KMS-11 (cell line): ENCODE results near the gene C1QTNF1.
"Not testable (repeated sequence)": the region's sequence is repeated elsewhere in the genome, so short reads cannot be mapped to it uniquely, and the experiment has no call there.

Source experiments
- H2AFZ ChIP-seq: fragments of 200-600 bp; sonication (generic); 2 replicates; pipeline ENCODE4 v1.6.1; 2016; ENCODE audit warnings: antibody characterized with exemption, mixed run types, low read depth
- H3K27ac ChIP-seq: fragments of 200-600 bp; sonication (generic); 2 replicates; pipeline ENCODE4 v1.6.1; 2016; ENCODE audit warnings: mild to moderate bottlenecking, mixed run types
- H3K27me3 ChIP-seq: fragments of 200-600 bp; sonication (generic); 2 replicates; pipeline ENCODE4 v1.6.1; 2017; ENCODE audit warnings: mild to moderate bottlenecking, low read depth, mixed run types, moderate library complexity; ENCODE audit not compliant: insufficient read depth
- H3K36me3 ChIP-seq: fragments of 200-600 bp; sonication (generic); 2 replicates; pipeline ENCODE4 v1.6.1; 2017; ENCODE audit warnings: mild to moderate bottlenecking, mixed run types; ENCODE audit not compliant: insufficient read depth
- H3K4me1 ChIP-seq: fragments of 200-600 bp; sonication (generic); 2 replicates; pipeline ENCODE4 v1.6.1; 2016; ENCODE audit warnings: mild to moderate bottlenecking, low read depth, mixed run types; ENCODE audit not compliant: poor library complexity, severe bottlenecking
- H3K4me2 ChIP-seq: fragments of 200-600 bp; sonication (generic); 2 replicates; pipeline ENCODE4 v1.7.0; 2016; ENCODE audit warnings: mild to moderate bottlenecking, mixed run types
- H3K4me3 ChIP-seq: fragments of 200-600 bp; sonication (generic); IDR thresholded peaks from 2 replicates; pipeline ENCODE4 v1.6.1; 2017; ENCODE audit warnings: low read depth, low read length, mixed read lengths; ENCODE audit not compliant: insufficient read depth
- H3K79me2 ChIP-seq: fragments of 200-600 bp; sonication (generic); 2 replicates; pipeline ENCODE4 v1.6.1; 2016; ENCODE audit warnings: low read depth, mixed run types; ENCODE audit not compliant: insufficient read depth
- H3K9ac ChIP-seq: fragments of 200-600 bp; sonication (generic); 2 replicates; pipeline ENCODE4 v1.6.1; 2016; ENCODE audit warnings: mild to moderate bottlenecking, mixed run types
- H4K20me1 ChIP-seq: fragments of 200-600 bp; sonication (generic); 2 replicates; pipeline ENCODE4 v1.6.1; 2016; ENCODE audit warnings: mild to moderate bottlenecking, mixed run types; ENCODE audit not compliant: insufficient read depth
- CTCF ChIP-seq: fragments of 200-600 bp; sonication (generic); conservative IDR thresholded peaks from 2 replicates; pipeline ENCODE4 v1.6.1; 2017; ENCODE audit warnings: low read depth, mild to moderate bottlenecking, antibody characterized with exemption, low read length, moderate library complexity, mixed read lengths

C1QTNF1 gene

DNA sequence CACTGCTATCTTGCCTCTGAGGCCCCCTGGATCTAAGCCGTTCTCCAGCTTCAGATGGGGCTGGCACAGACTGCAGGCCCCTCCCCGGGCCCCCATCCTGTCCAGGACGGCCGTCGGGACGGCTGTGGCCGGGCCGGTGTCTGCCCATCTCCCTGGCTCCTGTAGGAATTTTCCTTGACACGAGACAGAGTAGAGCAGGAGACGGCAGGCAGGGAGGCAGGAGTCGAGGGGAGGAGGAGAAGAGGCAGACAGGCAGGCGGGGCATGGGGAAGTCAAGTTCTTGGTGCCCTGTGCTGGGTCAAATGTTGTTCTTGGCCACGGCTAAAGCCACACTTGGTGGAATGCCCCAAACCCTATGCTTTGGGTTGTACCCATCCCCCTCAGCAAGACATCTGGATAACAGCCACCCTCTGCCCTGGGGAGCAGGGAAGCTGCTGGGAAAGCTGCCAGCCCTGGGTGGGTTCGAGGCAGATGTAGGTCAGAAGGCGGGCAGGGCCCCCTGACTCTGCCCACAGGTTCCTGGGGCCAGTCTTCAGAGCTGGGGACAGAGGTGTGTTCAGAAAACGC, 4.0 kb downstream of the C1QTNF1 start:
- Histone ChIP-seq H3K4me2 (no peak overlapping the region), H3K27ac (no peak overlapping the region), H3K36me3 (no peaks in the 10 kb centered on the region), H3K79me2 (no peaks in the 10 kb centered on the region), H3K9ac (no peak overlapping the region), H3K4me3 (no peak overlapping the region), H4K20me1 (no peaks in the 10 kb centered on the region), H3K4me1 (no peaks in the 10 kb centered on the region), H2AFZ (no peak overlapping the region), H3K27me3 (peaks cover 99% of the 10 kb centered on the region)
- no peak for TF ChIP-seq CTCF

DNA sequence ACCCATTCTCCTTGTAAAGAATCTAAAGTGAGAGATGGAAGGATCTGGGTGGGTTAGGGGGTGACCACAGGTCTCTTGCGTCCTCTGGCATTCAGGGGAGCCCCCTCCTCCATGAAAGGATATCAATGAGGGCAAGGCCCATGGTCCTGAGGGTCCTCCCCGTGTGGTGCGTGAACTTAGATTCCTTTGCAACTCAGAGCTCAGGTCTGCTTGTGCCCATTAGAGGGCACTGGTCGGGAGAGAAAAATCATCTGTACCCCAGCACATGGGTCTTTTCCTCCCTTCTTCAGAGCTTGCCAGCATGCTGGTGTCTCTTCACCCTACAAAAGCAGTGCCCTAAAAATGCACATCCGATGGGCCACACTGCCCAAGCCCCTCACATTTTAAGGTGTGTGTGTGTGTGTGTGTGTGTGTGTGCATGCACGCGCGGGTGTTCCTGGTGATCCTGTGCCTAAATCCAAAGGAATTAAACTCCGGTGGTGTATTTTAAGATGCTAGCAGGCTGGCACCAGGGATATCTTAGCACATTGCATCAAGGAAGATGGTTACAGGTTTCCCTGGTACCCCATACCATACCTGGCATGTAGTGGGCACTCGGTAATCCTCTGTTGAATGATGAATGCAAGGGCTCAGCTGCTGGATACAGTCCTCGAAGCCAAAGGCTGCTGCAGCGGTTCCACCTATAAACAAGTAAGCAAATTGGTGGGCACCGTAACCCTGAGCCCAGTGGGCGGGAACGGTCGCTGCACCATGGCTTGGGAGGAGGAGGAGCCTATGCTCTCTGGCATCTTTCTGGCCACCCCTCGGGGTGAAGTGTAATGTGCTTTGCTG, 4.7 kb downstream of the C1QTNF1 start:
- no peak for TF ChIP-seq CTCF
- Histone ChIP-seq H3K4me3 (no peak overlapping the region), H3K27me3 (peaks cover 99% of the 10 kb centered on the region), H3K36me3 (no peaks in the 10 kb centered on the region), H3K27ac (no peak overlapping the region), H3K9ac (no peak overlapping the region), H3K4me1 (no peaks in the 10 kb centered on the region), H3K4me2 (no peak overlapping the region), H2AFZ (no peak overlapping the region), H3K79me2 (no peaks in the 10 kb centered on the region), H4K20me1 (no peaks in the 10 kb centered on the region)

DNA sequence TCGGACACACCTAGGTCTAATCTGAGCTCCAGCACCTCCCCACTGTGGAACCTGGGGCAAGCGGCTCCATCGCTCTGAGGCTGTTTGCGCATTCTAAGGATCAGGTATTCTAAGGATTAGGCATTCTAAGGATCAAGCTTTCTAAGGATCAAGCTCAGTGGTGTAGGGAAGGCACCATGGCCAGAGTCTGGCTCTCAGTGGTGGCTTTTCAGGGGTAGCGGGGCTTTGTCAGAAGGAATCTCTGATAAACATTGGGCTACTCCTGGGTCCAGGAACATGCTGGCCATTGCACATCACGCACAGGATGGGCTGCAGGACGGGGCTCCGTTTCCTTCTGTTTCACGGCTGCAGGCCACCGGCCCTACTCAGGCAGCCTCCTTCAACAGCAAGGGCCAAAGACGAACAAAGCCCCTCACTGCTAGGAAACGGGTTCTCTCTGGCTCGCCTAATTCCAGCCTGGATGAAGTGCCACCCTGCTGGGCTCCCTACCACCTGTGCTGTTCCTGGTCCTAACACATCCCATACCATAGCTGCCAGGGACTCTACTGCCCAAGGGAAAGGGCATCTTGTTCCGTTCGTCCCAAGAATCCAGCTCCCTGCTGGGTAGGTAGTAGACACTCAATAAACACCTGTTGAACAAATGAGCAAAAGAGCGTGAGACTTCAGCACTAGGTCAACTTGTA, 5.5 kb downstream of the C1QTNF1 start:
- Histone ChIP-seq H3K4me1 (no peaks in the 10 kb centered on the region), H2AFZ (no peak overlapping the region), H4K20me1 (no peaks in the 10 kb centered on the region)

GRCh38 chr17:79030636-79031035, 6.7 kb downstream of the C1QTNF1 start:
- H3K9ac ChIP-seq, H3K79me2 ChIP-seq, H3K4me2 ChIP-seq, H3K27ac ChIP-seq, H3K4me3 ChIP-seq, H3K4me1 ChIP-seq, H3K36me3 ChIP-seq, H4K20me1 ChIP-seq, H2AFZ ChIP-seq: not testable (repeated sequence)
- peaks cover 100% of the 10 kb centered on the region for H3K27me3 ChIP-seq

More for the DNA sequence above, 5.5 kb downstream of the C1QTNF1 start:
- Histone ChIP-seq H3K27ac (no peak overlapping the region), H3K4me3 (no peak overlapping the region), H3K9ac (no peak overlapping the region), H3K79me2 (no peaks in the 10 kb centered on the region), H3K36me3 (no peaks in the 10 kb centered on the region), H3K27me3 (peaks cover 100% of the 10 kb centered on the region), H3K4me2 (no peak overlapping the region)
- no peak for TF ChIP-seq CTCF
